ENCODE measurements around the gene PEX5L.

Gene PEX5L

GRCh38 chr3:179887295-179887943 lies 149.3 kb downstream of the PEX5L start:
- DNase-seq: no peak

GRCh38 chr3:179885950-179886349 lies 150.8 kb downstream of the PEX5L start:
- no peak for DNase-seq

GRCh38 chr3:179884136-179884535 lies 152.6 kb downstream of the PEX5L start:
- no peak for DNase-seq

GRCh38 chr3:179882292-179882691 lies 154.4 kb downstream of the PEX5L start:
- DNase-seq: no peak

GRCh38 chr3:179881791-179882190 lies 154.9 kb downstream of the PEX5L start:
- DNase-seq: no peak

GRCh38 chr3:179880868-179881267 lies 155.9 kb downstream of the PEX5L start:
- no peak for DNase-seq

GRCh38 chr3:179876440-179876839 lies 160.3 kb downstream of the PEX5L start:
- DNase-seq: no peak

GRCh38 chr3:179872842-179873241 lies 163.9 kb downstream of the PEX5L start:
- DNase-seq: no peak

- DNase-seq: no peak
Observed at GRCh38 chr3:179871782-179872181, 165.0 kb downstream of the PEX5L start.

GRCh38 chr3:179868715-179869114 lies 168.0 kb downstream of the PEX5L start:
- DNase-seq: no peak

- no peak for DNase-seq
Observed at GRCh38 chr3:179867961-179868360, 168.8 kb downstream of the PEX5L start.

- DNase-seq: no peak
Observed at GRCh38 chr3:179865861-179866505, 170.8 kb downstream of the PEX5L start.

- no peak for DNase-seq
Observed at GRCh38 chr3:179861953-179862352, 174.8 kb downstream of the PEX5L start.

GRCh38 chr3:179861292-179861691 lies 175.4 kb downstream of the PEX5L start:
- no peak for DNase-seq

- no peak for DNase-seq
Observed at GRCh38 chr3:179860275-179861107, 176.2 kb downstream of the PEX5L start.

- no peak for DNase-seq
Observed at GRCh38 chr3:179853176-179853575, 183.6 kb downstream of the PEX5L start.

- DNase-seq: no peak
Observed at GRCh38 chr3:179852142-179852905, 184.4 kb downstream of the PEX5L start.

- no peak for DNase-seq
Observed at GRCh38 chr3:179848711-179849110, 188.0 kb downstream of the PEX5L start.

GRCh38 chr3:179842061-179842460 lies 194.7 kb downstream of the PEX5L start:
- DNase-seq: no peak

GRCh38 chr3:179840985-179841384 lies 195.8 kb downstream of the PEX5L start:
- DNase-seq: no peak

GRCh38 chr3:179837374-179837773 lies 199.4 kb downstream of the PEX5L start:
- no peak for DNase-seq

- DNase-seq: no peak
Observed at GRCh38 chr3:179833294-179833693, 203.4 kb downstream of the PEX5L start.

GRCh38 chr3:179832333-179832854 lies 204.3 kb downstream of the PEX5L start:
- no peak for DNase-seq

All from effector CD4-positive, alpha-beta T cell (primary cell).